Hematopoietic multipotent progenitor cell treated with erythropoietin and hydrocortisone succinate and interleukin-3 and kit ligand, for 17 days (in vitro differentiated cells): Measurements from ENCODE around the gene IFNA16.
"Not testable (repeated sequence)": the region's sequence is repeated elsewhere in the genome, so short reads cannot be mapped to it uniquely, and the experiment has no call there.

Experiments used
- DNase-seq: peaks from one replicate; pipeline ENCODE4 v3.0.0-alpha.2; 2015; ENCODE audit warnings: low spot score

Gene IFNA16

GRCh38 chr9:21194867-21195776 lies 22.0 kb downstream of the IFNA16 start:
- DNase-seq, result not testable (repeated sequence)

GRCh38 chr9:21187487-21187886 lies 29.6 kb downstream of the IFNA16 start, which contains the start of gene IFNA4:
Gene IFNA4 (minus strand): TSS chr9:21187587. CDS start chr9:21187531, 56 bp downstream.
- not testable (repeated sequence) for DNase-seq

- not testable (repeated sequence) for DNase-seq
Observed at GRCh38 chr9:21182810-21183736, 34.0 kb downstream of the IFNA16 start.

DNA sequence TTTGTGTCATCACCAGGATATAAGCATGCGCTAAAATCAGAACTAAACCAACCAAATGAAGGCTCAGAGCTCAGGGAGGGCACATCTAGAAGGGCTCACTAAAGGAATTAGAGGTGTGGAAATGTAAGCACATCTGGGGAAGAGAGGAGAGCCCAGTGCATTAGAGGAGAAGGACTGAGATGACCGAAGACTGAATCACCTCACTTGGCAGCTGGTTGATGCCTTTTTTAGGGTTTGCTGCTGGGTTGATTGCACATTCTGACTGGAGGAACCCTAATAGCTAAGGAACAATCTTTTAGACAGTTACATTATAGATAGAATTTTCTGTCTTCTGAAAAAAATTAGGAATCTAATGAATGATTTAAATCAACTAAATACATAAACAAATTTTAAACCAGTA lies 42.4 kb downstream of the IFNA16 start:
- no peak for DNase-seq

DNA sequence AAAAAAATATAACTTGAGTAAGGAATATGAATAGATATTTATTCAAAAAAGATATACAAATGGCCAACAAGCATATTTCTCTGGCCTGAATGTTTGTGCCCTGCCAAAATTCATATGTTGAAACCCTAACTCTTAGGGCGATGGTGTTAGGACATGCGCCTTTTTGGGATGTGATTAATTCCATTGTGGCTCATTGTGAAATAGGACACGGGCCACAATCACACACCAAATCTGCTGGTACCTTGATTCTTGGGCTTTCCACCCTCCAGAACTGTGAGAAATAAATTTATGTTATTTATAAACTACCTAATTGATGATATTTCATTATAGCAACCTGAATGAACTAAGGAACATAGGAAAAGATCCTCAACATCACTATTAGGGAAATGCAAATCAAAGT lies 45.0 kb downstream of the IFNA16 start:
- DNase-seq, result no peak

DNA sequence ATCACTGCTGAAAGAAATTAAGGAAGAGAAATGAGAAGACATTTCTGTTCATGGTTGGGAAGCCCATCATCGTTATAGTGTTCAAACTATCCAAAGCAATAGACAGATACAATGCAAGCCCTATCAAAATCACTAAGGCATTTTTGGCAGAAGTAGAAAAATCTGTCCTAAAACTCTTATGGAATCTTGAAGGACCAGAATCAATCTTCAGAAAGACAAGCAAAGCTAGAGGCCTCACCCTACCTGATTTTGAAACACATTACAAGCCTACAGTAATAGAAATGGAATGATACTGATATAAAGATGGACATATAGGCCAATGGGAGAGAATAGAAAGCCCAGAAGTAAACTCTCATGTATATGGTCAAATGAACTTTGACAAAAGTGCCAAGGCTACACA lies 45.8 kb downstream of the IFNA16 start:
- no peak for DNase-seq

DNA sequence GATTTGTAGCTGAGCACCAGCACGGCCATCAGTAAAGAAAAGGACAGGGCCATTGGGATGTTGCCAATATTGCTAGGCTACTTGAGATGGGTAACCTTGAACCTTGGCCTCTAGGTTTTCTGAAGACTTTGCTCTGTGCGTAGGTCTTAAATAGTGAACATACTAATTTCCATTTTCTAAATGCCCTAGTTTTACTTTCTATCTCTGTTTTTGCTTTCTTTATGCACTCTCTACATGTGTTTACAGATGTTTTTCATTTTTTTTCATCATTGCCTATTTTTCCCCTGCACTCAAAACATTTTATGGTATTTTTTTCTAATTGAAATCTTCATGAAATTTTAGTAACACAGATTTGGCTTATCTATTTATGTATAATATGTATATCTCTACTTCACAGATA lies 50.6 kb downstream of the IFNA16 start, which contains the start of gene IFNA21:
Gene IFNA21 (minus strand): TSS at position 101 of the 400 bp plus-strand sequence. CDS start 48 bp downstream, at position 53.
- not testable (repeated sequence) for DNase-seq
